Stimulated activated CD8-positive, alpha-beta memory T cell treated with anti-CD3 and anti-CD28 coated beads, Interleukin-2, amount 100 ng/mL, for 1 hour (primary cell): ENCODE results near the gene PPP1R9A.

Experiments
- DNase-seq, 2 donors: peaks; one replicate each; pipeline ENCODE4 v3.0.0-alpha.2; 2020; ENCODE audit warnings: low read depth in 2 of 2

PPP1R9A gene

DNA sequence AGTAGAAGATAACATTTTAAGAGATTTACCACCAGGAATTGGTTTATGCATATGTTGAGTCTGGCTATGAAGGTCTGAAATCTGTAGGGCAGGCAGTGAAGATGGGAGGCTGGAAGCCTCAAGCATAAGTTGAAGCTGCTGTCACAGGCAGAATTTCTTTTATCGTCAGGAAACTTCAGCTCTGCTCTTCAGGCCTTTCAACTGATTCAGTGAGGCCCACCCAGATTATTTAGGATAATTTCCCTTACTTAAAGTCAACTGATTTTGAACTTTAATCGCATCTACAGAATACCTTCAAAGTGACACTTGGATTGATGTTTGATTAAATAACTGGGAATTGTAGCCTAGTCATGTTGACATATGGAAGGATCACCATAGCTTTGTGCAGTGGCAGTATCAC lies 190.5 kb downstream of the PPP1R9A start:
- DNase-seq, result no peak

DNA sequence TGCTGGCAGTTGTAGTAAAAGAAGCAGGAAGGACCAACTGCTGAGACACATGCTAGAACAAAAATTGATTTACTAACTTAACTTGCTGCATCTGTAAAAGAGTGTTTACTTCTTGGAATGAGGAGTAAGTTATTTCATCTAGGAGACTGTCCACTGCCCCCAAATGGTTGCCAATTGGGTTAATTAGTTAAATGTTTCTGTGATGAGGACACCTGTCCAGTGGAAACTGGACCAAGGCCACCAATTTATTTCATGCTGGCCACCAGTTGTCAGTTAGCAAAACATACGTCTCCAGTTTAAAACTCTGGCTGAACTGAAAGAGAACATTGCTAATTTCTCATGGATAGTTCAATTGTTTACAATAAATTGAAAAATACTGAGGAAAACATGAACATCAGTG lies 191.7 kb downstream of the PPP1R9A start:
- no peak for DNase-seq

DNA sequence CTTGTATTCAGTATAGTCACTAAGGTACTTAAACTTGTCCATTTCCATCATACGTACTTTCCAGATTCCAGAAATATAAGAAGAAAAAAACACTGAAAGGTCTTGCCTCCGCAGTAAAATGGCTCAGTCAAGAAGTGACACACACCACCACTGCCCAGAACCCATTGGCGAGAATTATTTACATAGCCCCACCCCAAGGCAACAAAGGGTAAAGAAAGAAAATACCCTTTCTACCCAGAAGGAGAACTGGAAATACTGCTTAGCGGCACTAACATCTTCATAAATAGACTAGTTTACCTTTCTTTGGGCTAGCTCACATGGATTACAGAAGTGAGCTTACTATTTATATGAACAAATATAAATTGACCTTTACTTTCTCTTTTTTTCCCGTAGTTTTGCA lies 194.0 kb downstream of the PPP1R9A start:
- no peak for DNase-seq

- no peak for DNase-seq
These were observed 195.3 kb downstream of the PPP1R9A start for GRCh38 chr7:95102662-95103061.

DNA sequence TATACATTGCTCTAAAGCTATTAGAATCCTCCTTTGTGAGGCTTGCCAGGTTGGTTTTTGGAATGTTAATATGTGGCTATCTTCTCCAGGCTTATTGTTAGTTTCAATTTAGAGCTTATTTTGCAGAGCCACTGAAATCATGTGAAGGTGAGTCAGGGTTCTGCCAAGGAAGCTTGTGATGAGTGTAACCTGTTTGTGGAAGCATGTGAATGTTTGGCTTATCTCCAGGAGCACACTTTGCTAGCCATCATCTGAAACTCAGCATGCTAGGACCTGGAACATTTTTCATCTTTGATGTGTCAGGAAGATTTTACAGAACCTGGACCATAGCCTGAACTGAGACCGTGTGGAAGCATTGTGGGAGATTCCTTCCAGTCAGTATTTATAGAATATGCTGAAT lies 197.3 kb downstream of the PPP1R9A start:
- DNase-seq, result no peak

GRCh38 chr7:95105627-95106026 lies 198.2 kb downstream of the PPP1R9A start:
- DNase-seq, result no peak

GRCh38 chr7:95106401-95106800 lies 199.0 kb downstream of the PPP1R9A start:
- no peak for DNase-seq

GRCh38 chr7:95110707-95111106 lies 203.3 kb downstream of the PPP1R9A start:
- no peak for DNase-seq

GRCh38 chr7:95113590-95113989 lies 206.2 kb downstream of the PPP1R9A start:
- DNase-seq, result no peak

- no peak for DNase-seq
These were observed 218.8 kb downstream of the PPP1R9A start for GRCh38 chr7:95126053-95126709.

DNA sequence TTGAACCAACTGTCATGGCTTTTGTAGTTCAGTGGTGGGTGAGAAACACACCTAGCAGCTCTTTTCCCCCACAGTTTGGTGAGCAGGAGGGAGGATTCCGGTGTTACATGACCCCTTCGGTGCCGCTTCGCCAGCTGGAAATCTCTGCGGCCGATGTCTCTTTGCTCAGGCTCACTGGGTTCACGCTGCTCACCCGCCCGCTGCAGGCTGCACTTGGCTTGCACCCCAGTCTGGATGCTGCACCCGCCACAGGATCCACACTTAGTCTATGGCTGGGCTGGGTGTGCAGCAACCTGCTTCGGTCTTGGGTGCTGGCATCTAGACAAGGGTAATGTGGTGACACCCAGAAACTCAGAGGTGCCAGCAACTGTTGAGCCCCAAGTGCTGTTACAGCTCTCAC lies 225.1 kb downstream of the PPP1R9A start:
- no peak for DNase-seq

DNA sequence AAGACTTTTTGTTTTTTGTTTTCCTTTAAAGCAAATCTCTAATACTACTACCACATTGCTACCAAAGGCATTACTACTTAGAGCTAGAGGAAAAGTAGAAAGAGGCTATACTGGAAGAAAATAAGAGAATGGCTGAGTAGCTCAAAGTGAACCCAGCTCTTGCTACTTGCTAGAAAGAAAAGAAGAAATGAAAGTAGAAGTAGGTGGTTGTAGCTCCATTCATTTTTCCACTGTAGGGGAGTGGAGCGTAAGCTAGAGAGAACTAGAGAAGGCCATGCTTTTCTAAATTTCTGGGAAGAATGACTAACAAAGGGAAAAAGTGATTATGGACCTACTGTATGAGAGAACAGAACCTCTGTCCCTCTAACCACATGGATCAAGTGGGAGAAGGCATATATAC lies 232.5 kb downstream of the PPP1R9A start:
- DNase-seq, result no peak

- DNase-seq, result no peak
These were observed 234.4 kb downstream of the PPP1R9A start for GRCh38 chr7:95141755-95142154.

DNA sequence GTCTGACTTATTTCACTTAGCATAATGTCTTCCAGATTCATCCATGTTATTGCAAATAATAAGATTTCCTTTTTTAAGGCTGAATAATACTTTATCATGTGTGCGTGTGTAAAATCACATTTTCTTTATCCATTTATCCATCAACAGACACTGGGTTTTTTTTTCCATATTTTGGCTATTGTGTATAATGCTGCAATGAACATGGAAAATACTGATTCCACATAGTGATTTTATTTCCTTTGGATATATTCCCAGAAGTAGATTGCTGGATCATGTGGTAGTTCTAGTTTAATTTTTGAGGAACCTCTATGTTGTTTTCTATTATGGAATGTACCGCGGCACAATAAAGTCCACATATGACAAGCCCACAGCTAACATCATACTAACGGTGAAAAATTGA lies 236.9 kb downstream of the PPP1R9A start:
- no peak for DNase-seq

DNA sequence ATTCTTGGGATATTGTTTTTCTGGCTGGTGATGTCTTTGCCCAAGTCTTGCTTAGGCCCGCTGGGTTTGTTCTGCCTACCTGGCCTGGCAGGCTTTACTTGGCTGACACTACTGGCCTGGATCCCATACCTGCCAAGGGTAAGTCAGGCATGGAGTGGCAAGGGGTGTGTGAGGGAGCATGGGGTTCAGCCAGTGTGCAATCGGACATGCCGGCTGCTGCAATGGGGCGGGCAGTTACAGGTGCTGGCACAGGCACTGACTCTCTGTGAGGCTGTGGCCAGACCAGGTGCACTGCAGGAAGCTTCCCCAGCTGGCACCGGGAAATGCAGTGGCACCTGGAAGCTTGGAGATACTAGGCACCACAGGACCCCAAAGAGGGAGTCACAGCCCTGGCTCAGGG lies 248.6 kb downstream of the PPP1R9A start:
- DNase-seq, result no peak

- no peak for DNase-seq
These were observed 250.0 kb downstream of the PPP1R9A start for GRCh38 chr7:95157381-95157780.

GRCh38 chr7:95169678-95170077 lies 262.3 kb downstream of the PPP1R9A start:
- no peak for DNase-seq

DNA sequence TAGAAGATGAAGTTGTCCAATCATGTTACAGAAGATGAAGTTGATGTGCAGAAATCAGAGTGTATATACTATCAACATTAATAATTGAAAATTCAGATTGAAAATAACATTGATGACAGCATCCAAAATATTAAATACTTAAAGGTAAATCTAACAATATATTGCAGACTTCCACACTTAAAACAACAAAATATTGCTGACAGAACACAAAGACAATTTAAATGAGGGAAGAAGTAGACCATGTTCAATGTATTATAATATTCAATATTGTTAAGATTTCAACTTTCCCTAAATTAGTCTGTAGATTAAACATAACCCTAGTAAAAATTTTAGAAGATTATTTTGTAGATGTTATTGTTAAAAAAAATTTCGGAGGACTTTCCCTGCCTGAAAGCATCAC lies 265.0 kb downstream of the PPP1R9A start:
- no peak for DNase-seq

DNA sequence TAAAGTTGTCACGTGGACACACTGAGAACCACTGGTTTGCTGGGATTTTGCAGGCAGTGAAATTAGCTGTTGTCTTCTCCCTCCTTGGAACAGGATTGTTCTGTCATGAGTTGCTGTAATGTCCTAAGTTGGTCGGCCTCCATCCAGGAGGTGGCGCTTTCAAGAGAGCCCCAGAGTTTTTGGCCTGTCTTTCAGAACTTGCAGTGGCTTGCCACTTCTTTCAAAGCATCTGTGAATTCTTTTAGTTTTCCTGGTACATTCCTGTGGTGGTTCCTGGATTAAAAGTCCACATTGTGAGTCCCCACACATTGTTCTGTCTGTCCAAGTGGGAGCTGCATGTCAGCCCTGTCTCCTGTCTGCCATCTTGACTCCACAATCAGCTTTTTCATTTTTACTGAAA lies 283.1 kb downstream of the PPP1R9A start:
- no peak for DNase-seq

DNA sequence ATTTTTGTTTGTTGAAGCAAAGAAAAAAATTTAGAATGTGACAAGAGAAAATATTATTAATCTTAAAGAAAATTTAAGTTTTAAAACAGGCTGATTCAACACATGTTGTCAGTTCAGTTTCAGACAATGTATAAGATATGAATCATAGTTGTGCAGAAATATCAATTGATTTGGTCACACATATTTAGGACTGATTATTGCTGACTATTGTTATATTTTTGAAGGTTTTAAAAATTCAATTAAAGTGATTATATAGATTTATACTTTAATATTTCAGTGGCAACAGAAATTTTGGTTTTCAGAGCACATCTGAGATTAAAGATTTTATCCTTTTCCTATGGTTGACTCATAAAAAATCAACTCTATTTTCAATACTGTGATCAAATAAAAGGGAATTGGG lies 284.4 kb downstream of the PPP1R9A start:
- DNase-seq, result no peak

DNA sequence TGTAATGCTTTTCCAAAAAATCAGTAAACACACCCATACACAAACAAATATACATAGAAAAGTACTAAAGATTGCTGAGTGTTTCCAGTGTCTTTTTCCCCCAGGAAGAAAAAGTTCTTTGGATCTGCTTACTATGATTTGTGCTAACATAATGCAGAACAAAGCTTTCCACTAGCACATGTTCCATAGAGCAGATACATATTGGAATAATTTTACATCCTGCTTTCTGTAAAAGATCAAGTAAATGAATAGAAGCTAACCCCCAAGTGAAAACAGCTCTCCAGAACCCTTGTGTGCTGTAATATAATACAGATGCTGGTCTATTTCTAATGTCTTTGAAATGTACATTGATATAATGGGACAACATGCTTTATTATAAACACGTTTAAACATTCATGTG lies 291.5 kb downstream of the PPP1R9A start:
- DNase-seq, result no peak

GRCh38 chr7:95199779-95200558 lies 292.6 kb downstream of the PPP1R9A start:
- DNase-seq, result no peak

DNA sequence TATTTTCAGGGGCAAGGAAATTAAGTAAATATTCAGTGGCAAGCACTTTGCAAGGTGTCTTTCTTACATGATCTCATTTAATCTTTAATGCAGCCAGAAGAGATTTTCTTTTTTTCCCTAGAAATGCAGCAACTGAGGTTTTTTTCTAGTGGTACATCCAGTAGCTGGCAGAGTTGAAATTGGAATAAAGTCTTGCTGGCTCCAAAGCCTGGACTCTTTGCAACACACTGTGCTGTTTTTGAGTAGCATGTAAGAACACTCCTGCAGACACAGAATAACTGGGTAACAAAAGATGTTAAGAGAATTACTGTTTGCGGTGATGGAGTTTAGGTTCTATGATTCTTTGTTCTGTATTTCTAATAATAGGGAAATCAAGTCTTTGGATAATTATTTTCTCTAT lies 293.3 kb downstream of the PPP1R9A start:
- DNase-seq, result no peak

- no peak for DNase-seq
These were observed 294.3 kb downstream of the PPP1R9A start for GRCh38 chr7:95201727-95202126.
